NCI-H1048 (cell line): ENCODE measurements around the gene PAK1.
"Not testable (repeated sequence)": the region's sequence is repeated elsewhere in the genome, so short reads cannot be mapped to it uniquely, and the experiment has no call there.

Experiments used
- DNase-seq: peaks from one replicate; lab custom pipeline; 2025; lab: John Stamatoyannopoulos, UW

PAK1 gene

GRCh38 chr11:77473801-77474683, at the start of gene PAK1:
Gene PAK1 (minus strand): TSS chr11:77474094. CDS start chr11:77392520, 81,574 bp downstream.
- DNase-seq = peak; percentile 52

DNA sequence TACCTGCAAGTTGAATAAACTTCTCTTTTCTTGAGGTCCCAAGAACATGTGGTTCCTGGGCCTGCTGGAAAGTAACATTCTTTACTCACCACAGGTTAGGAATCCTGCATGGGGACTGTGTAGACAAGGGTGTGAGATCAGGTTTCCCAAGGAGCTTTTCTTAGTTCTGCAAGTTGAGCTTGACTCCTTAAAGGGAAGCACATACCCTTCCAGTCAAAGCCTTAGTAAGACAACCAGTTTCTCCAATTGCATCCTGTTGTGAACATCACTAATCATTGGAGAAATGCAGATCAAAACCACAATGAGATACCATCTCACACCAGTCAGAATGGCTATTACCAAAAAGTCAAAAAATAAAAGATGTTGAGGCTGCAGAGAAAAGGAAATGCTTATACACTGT, 48.3 kb upstream of the PAK1 start:
- no peak for DNase-seq

GRCh38 chr11:77519847-77520246, 46.0 kb upstream of the PAK1 start:
- no peak for DNase-seq

DNA sequence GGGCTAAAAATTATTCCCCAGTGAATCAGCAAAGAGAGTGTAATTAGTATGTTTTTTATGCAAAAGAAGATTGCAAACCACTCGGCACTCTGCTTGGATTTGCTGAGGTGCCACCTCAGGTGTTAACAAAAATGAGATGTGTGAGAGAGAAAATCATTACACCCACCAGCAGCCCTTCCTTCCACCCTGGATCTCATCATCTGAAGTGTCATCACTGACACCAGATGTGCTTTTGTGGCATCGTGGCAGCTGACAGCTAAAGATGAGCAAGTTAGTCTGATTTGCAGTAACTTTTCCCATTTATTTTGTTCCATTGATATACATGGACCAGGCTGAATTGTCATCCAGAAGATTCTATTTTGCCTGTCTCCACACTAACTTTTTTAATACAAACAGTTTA, 44.6 kb upstream of the PAK1 start:
- DNase-seq = no peak

GRCh38 chr11:77517753-77518152, 43.9 kb upstream of the PAK1 start:
- DNase-seq = no peak

DNA sequence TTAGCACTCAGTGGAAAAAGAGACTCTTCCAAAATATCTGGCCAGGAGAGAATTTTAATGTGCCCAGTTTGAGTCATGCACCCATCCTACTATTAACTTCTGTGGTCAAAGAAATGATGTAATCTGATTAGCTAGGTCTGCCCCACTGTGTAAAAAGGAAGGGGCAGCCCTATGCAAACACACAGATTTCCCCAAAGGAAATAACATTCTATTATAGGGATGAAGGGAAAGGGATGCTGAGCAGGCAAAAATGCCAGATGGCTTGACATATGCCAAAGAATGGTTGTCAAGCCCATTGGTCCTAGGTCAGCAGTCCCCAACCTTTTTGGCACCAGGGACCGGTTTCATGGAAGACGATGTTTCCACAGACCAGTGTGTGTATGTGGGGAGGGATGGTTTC, 43.3 kb upstream of the PAK1 start:
- no peak for DNase-seq

GRCh38 chr11:77515483-77515882, 41.6 kb upstream of the PAK1 start:
- no peak for DNase-seq

- no peak for DNase-seq
Measured at GRCh38 chr11:77515063-77515462, 41.2 kb upstream of the PAK1 start.

- no peak for DNase-seq
Measured at GRCh38 chr11:77512092-77512491, 38.2 kb upstream of the PAK1 start.

DNA sequence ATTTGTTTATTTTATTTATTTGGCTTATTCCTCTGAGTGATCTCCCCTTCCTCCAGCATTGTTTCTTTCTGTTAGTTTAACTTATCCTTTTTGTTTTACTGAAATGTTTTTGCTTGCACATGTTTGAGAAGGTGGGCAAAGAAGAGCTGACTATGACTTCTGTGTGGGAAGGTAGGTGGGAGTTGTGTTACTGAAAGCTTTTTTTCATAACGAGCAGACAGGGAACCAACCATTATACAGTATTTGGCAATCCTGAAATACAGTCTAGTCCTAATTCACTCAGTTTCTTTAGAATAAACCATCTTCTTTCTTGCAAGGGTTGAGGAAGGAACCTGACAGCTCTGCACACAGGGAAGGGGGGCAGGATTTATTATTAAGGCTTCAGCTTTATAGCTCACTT, 37.0 kb upstream of the PAK1 start:
- DNase-seq = no peak

DNA sequence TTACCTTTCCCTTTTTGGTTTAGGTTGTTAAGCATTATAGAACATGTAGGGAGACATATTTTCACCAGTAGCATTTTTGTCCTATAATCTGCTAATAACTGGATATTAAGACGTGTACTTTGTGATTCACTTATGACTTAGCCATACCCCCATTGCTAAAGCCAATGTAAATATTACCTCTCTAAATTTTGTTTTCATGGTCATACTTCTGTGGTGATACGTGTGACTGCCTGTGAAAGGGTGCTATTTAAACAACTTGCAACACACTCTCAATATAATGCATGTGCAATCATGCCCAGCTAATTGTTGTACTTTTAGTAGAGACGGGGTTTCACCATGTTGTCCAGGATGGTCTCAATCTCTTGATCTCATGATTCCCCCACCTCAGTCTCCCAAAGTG, 36.2 kb upstream of the PAK1 start:
- DNase-seq = no peak

GRCh38 chr11:77508019-77508418, 34.1 kb upstream of the PAK1 start:
- no peak for DNase-seq

DNA sequence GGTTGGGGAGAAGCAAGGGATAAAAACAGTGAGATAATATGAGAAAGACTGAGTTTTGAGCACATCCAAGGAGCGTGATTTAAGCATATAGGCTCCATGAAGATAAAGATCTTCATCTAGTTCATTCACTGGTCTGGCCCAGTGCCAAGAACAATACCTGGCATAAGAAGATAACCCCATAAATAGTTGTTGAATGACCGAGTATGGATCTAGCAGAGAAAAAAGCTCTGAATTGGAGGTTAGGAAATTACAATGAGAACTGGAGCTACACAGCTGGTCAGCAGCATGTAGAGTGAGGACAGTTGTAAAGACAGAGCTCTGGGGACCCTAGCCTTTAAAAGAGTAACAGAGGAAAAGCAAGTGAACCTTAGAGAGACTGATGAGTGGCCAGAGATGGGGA, 33.0 kb upstream of the PAK1 start:
- DNase-seq = no peak

GRCh38 chr11:77505956-77506355, 32.1 kb upstream of the PAK1 start:
- DNase-seq = no peak

DNA sequence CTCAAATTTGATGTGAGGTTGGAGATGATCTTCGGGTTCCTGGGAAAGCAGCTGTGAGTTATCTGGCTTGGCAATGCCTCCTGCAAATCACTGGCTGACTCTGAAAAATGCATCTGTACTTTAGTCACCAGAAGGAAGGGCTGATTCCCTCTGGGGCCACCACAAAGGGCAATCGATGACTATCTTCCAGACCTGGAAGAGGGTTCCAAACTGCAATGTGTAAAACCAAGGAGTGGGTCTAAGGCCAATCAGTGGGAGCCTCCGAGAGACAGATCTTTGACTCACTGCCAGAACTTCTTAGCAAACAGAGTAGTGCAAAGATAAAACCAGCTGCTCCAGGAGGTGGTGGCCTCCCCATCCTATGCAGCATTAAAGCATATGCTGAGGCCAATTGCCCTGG, 29.1 kb upstream of the PAK1 start:
- no peak for DNase-seq

GRCh38 chr11:77502346-77502905, 28.5 kb upstream of the PAK1 start:
- no peak for DNase-seq

- DNase-seq = no peak
Measured at GRCh38 chr11:77501758-77502157, 27.9 kb upstream of the PAK1 start.

DNA sequence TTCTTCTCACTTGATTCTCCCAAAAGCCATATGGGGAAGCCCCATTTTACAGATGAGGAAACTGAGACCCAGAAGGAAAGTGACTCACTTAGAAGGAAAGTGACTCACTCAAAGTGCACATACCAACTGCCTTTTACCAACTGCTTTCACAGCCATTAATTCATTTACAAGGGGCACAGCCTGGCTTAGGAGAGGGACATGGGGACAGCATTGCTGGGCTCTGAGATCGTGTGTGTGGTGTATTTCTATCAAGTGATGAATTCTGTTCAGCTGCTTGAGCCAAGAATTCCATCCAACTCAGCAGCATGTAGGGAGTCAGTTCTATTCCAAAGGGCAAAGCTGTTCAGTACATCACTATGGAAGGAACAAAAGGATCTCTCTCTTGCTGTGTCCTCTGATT, 23.5 kb upstream of the PAK1 start:
- DNase-seq = no peak

GRCh38 chr11:77495526-77495925, 21.6 kb upstream of the PAK1 start:
- no peak for DNase-seq

DNA sequence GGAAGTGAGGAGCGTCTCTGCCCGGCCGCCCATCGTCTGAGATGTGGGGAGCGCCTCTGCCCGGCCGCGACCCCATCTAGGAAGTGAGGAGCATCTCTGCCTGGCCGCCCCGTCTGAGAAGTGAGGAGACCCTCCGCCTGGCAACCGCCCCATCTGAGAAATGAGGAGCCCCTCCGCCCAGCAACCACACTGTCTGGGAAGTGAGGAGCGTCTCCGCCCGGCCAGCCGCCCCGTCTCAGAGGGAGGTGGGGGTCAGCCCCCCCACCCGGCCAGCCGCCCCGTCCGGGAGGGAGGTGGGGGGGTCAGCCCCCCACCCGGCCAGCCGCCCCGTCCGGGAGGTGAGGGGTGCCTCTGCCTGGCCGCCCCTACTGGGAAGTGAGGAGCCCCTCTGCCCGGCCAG, 16.1 kb upstream of the PAK1 start:
- not testable (repeated sequence) for DNase-seq

DNA sequence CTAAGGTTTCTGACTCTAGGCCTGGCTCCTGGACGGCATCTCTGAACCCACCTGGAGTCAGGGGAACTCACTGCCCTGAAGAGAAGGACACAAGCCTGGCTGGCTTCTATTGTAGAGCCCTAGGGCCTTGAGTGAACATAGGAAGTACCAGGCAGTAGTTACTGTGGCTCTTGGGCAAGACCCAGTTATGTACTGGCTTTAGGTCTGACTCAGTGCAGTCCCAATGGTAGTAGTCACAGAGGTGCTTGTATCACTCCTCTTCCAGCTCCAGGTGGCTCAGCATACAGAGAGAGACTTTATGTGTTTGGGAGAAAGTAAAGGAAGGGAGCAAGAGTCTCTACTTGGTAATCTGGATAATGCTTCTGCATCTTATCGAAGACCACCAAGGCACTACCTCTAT, 13.9 kb upstream of the PAK1 start:
- no peak for DNase-seq

- DNase-seq = no peak
Measured at GRCh38 chr11:77479746-77480352, 6.0 kb upstream of the PAK1 start.

GRCh38 chr11:77475206-77475605, 1.3 kb upstream of the PAK1 start:
- DNase-seq = no peak
